AG09309 (cell line): Measurements from ENCODE around the gene DNAJA4.
"Not testable (repeated sequence)": the region's sequence is repeated elsewhere in the genome, so short reads cannot be mapped to it uniquely, and the experiment has no call there.

Experiments used
- DNase-seq: peaks from one replicate; pipeline ENCODE4 v3.0.0-alpha.2; 2010; ENCODE audit warnings: low read depth
- H3K4me3 ChIP-seq: 2 replicates; pipeline ENCODE4 v1.5.1; 2011; ENCODE audit warnings: mild to moderate bottlenecking, low read depth, low read length, moderate library complexity; ENCODE audit not compliant: control insufficient read depth
- CTCF ChIP-seq: IDR thresholded peaks from 2 replicates; pipeline ENCODE4 v1.5.1; 2011; ENCODE audit warnings: mild to moderate bottlenecking, low read depth, low read length, inconsistent platforms; ENCODE audit not compliant: insufficient read depth, control insufficient read depth; ENCODE audit errors: missing control alignments

Gene DNAJA4

DNA sequence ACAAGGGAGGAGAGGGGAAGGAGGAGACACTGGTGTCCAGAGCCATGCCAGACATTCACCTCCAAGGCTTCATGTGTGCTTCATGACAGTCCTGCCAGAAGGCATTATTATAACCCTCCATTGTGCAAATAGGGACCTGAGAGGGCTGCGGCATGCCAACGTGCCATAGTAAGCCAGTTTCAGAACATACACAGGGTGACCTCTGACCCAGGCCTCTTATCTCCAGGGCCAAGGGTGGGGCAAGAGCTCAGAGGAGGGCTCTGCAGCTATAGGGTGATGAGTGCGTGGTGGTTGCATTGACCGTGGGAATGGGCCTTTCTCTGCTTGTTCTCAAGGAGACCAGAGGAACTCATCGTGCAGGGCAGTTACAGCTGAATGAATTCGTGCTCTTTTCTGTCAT is 20.3 kb upstream of the DNAJA4 start:
- no peak overlapping the region for H3K4me3 ChIP-seq
- no peak for TF ChIP-seq CTCF
- no peak for DNase-seq

GRCh38 chr15:78244893-78245292 is 19.5 kb upstream of the DNAJA4 start:
- no peak for TF ChIP-seq CTCF
- H3K4me3 ChIP-seq, result no peak overlapping the region
- no peak for DNase-seq

- DNase-seq, result not testable (repeated sequence)
Measured at GRCh38 chr15:78245392-78245791, 19.0 kb upstream of the DNAJA4 start.

GRCh38 chr15:78245976-78246620 is 18.3 kb upstream of the DNAJA4 start:
- DNase-seq, H3K4me3 ChIP-seq: not testable (repeated sequence)

More at GRCh38 chr15:78245392-78245791, 19.0 kb upstream of the DNAJA4 start:
- H3K4me3 ChIP-seq, result not testable (repeated sequence)

- TF ChIP-seq CTCF, result no peak
- no peak overlapping the region for H3K4me3 ChIP-seq
- DNase-seq, result no peak
Measured at GRCh38 chr15:78247911-78248310, 16.5 kb upstream of the DNAJA4 start.

- no peak overlapping the region for H3K4me3 ChIP-seq
- no peak for TF ChIP-seq CTCF
- DNase-seq, result no peak
Measured at GRCh38 chr15:78249131-78249530, 15.2 kb upstream of the DNAJA4 start.

GRCh38 chr15:78251136-78251535 is 13.2 kb upstream of the DNAJA4 start:
- no peak overlapping the region for H3K4me3 ChIP-seq
- no peak for TF ChIP-seq CTCF
- no peak for DNase-seq

DNA sequence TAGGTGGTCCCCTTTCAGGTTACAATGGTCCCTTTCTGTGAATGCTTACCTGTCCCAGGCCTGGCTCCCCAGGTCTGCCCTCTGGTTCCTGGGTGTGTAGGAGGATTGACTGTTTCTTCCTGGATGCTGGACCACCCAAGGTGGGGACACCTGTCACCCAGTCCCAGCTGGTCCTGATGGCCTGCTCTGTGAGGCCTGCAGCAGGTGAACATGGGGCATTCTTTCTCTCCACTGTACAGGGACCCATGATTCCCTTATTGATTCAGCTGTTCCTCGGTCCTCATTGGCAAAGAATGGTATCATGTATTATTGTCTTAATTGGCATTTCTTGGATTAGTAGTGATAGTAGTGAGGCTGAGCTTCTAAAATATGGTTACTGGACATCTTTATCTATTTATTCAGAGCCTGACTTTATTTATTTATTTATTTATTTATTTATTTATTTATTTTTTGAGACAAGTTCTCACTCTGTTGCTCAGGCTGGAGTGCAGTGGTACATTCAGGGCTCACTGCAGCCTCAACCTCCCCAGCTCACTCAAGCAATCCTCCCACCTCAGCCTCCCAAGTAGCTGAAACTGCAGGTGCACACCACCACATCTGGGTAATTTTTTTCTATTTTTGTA is 8.8 kb upstream of the DNAJA4 start:
- no peak for DNase-seq
- H3K4me3 ChIP-seq, result no peak overlapping the region
- no peak for TF ChIP-seq CTCF
